IPS-18c (cell line): ENCODE measurements around the gene PRSS53.

ENCODE experiments used
- H3K4me3 ChIP-seq: 2 replicates; pipeline ENCODE4 v1.7.0; 2013; ENCODE audit warnings: low read depth, mild to moderate bottlenecking, low read length, moderate library complexity; ENCODE audit not compliant: insufficient read depth
- H3K9me3 ChIP-seq: one replicate; pipeline ENCODE4 v1.6.1; 2013; ENCODE audit warnings: mild to moderate bottlenecking, low read length, moderate library complexity; ENCODE audit not compliant: control insufficient read depth, insufficient read depth

Gene PRSS53

DNA sequence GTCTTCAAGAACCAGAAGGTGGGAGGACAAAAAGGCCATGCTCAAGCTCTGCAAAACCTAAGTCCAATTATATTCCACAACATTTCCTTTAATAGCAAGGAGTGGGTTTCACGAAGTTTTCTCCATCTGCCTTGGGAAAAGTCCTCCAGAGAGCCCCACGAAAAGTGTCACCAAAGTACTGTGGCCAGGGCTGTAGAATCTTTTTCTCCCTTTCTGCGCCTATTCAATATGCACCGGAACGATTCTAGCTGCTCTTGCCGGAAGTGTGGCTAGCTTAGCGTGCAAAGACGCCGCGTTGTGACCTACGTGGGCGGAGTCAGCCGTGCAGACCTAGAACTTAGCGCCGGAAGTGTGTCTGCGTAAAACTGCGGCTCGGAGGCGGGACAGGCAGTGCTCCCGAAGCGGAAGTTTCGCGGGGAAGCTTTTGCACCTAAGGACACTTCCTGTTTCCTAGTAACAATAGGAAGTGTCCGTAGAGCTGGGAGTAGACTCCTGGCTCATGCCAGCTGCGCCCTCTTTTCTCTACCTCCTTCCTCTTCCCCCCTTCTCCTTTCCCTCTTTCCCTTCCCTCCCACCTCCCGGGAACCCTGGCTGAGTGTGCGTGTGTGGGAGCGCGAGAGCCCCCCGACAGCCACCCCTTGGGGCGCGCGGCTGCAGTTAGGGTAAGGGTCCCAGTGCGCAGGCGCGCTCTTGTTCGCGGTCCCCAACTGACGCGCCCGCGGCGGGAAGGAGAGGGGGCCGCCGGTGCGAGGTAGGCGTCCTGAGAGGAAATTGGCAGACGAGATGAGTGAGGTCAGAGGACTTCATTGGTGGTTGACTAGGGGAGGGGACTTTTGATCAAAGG lies 14.6 kb downstream of the PRSS53 start, which contains the start of the genes ZNF646 and ZNF668:
ZNF646 (plus strand) TSS at position 453 of the 844 bp plus-strand sequence. CDS start 1,903 bp downstream, outside the sequence.
ZNF668 (minus strand) TSS at position 271 of the 844 bp plus-strand sequence. CDS start 9,781 bp downstream, outside the sequence.
- Histone ChIP-seq H3K9me3 (no peaks in the 10 kb centered on the region), H3K4me3 (peak within 1 kb of the TSS; percentile 100)

DNA sequence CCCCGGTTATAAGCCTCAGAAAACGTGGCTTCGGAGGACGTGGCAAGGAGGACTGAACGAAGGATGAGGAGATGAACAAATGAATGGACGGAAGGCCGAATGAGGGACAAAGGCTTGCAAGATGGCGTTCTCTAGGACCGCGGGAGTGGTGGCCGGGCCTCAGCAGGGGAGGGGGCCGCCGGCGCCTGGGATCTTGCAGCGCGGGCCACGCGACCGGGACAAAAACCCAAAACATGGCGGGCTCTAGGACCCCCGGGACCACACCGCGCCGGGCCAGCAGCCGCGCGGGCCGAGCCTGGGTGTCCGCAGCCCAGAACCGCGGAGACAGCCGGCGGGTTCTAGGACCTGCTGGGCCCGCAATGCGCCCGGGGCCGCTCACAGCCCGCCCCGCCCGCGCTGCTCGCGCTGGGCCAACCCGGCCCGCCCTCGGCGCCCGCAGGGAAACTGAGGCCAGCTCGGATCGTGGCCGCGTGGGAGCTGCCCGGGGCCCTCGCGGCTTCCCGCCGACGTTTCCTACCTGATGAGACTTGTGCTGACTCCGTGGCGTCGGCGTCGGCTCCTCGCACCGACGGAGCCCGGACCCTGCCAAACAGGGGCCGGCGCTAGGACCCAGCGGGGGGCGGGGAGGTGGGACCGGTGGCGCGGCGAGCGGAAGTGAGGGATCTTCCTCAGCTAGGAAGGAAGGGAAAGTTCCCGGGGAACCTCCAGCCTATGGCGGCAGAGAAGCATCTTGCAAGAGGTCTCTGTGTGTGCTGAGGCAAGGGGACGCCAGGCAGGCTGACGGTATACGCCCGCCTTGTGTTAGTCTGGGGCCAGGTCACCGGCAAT lies 15.4 kb downstream of the PRSS53 start:
- Histone ChIP-seq H3K4me3 (peak overlapping the region; percentile 100), H3K9me3 (no peaks in the 10 kb centered on the region)

DNA sequence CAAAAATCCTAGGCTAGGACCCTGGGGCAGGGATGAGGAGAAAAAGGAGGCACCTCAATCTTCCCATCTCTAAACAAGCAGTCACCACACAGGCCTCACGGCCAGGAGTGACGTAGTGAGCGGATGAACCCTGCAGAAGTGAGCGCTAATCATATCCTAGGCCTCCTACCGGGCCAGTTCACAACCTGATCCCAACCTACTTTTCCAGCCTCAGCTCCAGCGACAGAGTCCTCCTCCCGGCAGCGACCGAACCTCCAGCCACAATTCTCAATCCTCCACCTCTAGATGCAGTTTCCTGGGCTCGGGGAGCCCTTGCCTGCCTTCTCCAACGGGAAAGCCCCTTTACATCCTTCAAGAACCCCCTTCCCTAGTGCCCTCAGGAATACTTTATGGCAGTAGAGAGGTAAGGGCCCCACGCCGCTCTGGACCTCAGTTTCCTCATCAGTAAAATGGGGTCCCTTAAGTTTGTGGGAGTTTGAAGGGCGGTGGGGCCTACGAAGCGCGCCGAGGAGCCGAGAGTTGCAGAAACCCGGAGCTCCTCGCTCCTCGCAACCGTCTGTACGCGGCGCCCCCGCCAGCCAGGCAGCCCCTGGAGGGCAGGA lies 16.1 kb downstream of the PRSS53 start:
- Histone ChIP-seq H3K9me3 (no peaks in the 10 kb centered on the region), H3K4me3 (peak overlapping the region; percentile 100)

DNA sequence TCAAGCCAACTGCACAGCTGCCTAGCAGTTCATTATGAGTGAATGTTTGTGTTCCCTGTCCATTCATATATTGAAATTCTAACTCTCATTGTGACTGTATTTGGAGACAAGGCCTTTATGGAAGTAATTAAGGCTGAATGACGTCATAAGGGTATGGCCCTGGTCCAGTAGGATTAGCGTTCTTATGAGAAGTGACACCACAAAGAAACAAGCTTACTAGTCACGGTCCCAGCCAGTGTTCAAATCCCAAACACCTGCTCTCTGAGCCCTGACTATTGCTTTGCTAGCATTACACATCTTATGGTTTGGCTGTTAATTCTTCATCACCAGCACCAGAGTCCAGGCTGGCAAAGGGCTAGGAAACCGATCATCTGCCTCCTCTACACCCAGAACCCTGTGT lies 16.9 kb downstream of the PRSS53 start:
- H3K4me3 ChIP-seq, result peak overlapping the region; percentile 100; the same call in 1 of the 2 replicates
- H3K9me3 ChIP-seq, result no peaks in the 10 kb centered on the region

DNA sequence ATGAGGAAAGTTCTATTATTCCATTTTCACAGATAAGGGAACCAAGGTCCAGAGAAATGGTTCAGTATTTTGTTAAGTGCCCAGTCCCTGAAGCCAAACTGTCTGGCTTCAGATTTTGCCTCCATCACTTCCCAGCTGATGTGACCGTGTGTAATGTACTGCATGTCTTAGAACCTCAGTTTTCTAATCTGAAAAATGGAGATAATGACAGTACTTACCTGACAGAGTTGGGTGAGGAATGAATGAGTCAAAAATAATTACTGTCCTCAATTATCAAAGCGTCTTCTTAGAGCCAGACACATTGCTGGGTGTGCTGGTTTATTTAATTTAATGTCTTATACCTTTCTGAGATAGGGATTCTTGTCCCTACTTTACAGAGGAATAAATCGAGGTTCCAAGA lies 21.4 kb downstream of the PRSS53 start:
- Histone ChIP-seq H3K9me3 (no peaks in the 10 kb centered on the region), H3K4me3 (no peak overlapping the region)

DNA sequence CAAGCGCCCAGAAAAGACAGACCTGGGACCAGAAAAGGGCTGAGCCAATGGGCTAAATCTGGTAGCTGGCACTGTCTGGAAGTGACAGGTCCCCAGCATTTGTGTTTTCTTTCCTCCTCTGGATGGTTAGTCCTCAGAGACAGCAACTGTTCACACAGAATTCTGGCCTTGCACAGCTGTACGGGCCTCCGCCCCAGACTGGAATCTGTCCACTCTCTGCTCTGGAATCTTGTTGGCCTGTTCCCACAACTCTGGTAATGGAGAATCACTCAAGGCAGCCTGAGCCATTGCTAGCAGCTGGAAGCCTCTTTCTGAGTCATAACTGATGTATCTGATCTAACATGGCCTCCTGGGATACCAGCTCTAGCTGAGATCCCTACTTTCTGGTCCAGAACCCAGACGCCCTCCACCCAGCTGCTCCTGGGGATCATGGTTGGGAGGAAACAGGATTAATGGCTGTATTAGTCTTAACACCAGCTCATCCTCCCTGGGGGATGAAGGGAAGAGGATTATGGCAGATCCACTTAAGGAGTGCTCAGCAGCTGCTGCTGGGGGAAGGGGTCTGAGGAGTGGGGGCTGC lies 23.8 kb downstream of the PRSS53 start:
- no peak overlapping the region for H3K4me3 ChIP-seq
- H3K9me3 ChIP-seq, result no peaks in the 10 kb centered on the region

DNA sequence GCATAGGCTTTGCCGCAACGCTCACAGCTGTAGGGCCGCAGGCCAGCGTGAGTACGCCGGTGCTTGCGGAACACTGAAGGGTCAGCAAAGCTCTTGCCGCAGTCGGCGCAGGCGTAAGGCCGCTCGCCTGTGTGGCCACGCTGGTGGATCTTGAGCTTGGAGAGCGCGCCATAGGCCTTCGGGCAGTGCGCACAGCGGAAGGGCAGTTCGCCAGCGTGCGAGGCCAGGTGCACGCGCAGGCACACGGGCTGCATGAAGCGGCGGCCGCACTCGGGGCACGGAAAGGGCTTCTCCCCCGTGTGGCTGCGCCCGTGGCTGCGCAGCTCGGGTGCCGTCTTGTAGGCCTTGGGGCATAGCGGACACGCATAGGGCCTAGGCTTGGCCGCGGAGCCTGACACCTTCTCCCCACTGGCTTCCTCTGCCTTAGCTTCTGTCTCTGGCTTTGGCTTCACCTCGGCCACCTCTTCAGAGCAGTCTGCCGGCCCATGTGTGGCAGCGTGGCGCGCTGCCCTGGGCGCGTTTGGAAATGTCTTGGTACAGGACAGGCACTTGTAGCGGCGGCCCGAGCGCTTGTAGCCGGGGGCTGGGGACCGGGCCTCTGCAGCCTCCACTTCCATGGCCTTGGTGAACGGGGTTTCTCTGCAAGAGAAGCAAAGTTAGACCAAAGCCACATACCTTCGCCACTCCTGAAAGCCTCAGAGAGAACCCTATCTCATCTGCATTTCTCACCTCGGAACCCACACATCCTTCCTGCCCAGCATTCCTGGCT lies 24.7 kb downstream of the PRSS53 start:
- H3K4me3 ChIP-seq, result no peak overlapping the region

DNA sequence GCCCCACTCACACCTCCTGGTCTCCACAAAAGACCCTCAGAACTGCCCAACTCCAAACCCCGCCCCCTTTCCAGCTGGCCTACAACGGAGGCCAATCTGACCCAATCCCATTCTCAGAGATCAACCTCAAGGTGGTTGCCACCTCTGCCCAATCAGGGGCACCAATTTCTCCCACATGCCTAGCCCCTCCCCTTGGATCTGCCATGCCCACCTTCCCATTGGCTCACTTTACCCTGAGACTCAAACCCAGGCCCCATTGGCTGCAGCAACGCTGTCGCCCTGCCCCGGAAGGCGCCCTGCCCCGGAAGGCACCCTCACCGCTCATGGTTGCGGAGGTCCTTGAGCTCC lies 25.3 kb downstream of the PRSS53 start:
- no peak overlapping the region for H3K4me3 ChIP-seq
- H3K9me3 ChIP-seq, result no peaks in the 10 kb centered on the region

More for the DNA sequence above, 24.7 kb downstream of the PRSS53 start:
- H3K9me3 ChIP-seq, result no peaks in the 10 kb centered on the region

DNA sequence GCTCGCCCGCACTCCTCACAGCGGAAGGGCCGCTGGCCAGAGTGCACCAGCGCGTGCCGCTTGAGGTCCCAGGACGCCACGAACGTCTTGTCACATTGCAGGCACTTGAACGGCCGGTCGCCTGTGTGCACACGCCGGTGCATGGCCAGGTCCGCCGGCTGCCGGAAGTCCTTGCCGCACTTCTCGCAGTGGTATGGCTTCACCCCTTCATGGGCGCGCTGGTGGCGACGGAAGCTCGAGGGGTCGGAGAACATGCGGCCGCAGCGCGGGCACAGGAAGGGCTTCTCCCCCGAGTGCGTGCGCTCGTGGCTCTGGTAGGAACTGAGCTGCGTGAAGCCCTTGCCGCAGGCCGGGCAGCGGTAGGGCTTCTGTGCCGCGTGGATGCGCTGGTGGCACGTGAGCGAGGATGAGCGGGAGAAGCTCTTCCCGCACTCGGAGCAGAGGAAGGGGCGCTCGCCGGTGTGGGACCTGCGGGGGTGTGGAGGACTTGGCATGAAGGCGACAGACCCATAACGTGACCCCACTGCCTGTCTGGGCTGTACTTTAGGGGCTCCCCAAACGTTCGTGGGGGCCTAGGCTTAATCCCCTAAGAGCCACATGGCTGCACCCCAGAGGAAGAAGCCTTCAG lies 26.8 kb downstream of the PRSS53 start:
- Histone ChIP-seq H3K9me3 (no peaks in the 10 kb centered on the region), H3K4me3 (no peak overlapping the region)

DNA sequence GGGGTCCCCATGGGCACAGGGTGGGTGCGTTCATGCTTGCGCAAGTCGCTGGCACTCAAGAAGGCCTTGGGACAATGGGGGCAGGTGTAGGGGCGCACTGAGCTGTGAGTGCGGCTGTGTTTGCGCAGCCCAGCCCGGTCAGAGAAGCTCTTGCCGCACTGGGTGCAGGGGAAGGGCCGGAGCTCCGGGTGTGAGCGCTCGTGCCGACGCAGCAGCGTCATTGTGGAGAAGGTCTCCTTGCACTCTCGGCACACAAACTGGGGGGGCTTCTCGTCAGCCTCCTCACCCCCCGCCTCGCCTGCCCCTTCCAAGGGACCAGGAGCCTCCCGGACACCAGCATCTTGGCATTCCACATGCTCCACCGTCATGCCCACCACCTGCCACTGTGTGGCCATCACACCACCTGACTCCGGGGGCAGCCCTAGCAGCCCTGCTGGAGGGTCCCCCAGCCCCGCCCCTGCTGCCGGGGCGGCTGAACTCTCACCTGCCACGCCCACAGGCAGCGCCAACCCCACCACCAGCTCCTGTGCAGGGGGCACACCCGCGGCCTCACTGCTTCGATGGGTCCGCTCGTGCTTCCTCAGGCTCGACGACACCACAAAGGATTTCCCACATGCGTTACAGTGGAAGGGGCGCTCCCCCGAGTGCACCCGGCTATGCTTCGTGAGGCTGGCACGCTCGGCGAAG lies 27.5 kb downstream of the PRSS53 start:
- no peak overlapping the region for H3K4me3 ChIP-seq
- no peaks in the 10 kb centered on the region for H3K9me3 ChIP-seq

DNA sequence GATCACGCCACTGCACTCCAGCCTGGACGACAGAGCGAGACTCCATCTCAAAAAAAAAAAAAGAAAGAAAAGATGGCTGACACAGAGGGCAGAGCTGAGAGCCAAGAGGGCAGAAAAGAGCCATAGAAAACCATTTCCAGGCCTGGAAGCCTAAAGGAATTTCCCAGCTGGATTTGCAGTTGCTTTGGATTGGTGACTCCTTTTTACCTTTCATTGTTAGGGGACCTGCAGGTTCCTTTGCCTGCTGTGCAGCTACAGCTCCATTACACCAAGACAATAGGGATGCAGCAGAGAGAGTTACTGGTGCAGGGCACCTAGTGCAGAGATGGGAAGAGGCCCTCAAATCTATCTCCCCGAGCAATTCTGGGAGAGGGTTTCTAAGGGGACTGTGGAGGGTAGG lies 33.1 kb downstream of the PRSS53 start:
- no peak overlapping the region for H3K4me3 ChIP-seq
- H3K9me3 ChIP-seq, result peaks cover 2% of the 10 kb centered on the region

DNA sequence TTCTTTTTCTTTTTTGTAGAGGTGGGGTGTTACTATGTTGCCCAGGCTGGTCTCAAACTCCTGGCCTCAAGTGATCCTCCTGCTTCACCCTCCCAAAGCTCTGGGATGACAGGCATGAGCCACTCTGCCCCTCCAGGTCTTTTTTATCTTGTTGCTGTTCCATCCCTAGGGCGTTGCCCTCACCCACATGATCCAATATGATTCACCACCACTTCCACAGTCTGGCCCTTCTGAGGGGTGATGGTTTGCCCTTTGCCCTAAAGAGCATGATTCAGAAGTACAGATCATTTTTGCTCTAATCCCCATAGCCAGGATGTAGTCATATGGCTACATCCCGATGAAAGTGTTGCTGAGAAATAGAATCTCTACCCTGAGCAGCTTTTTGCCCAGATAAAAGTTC lies 36.6 kb downstream of the PRSS53 start:
- Histone ChIP-seq H3K9me3 (peaks cover 2% of the 10 kb centered on the region), H3K4me3 (no peak overlapping the region)

DNA sequence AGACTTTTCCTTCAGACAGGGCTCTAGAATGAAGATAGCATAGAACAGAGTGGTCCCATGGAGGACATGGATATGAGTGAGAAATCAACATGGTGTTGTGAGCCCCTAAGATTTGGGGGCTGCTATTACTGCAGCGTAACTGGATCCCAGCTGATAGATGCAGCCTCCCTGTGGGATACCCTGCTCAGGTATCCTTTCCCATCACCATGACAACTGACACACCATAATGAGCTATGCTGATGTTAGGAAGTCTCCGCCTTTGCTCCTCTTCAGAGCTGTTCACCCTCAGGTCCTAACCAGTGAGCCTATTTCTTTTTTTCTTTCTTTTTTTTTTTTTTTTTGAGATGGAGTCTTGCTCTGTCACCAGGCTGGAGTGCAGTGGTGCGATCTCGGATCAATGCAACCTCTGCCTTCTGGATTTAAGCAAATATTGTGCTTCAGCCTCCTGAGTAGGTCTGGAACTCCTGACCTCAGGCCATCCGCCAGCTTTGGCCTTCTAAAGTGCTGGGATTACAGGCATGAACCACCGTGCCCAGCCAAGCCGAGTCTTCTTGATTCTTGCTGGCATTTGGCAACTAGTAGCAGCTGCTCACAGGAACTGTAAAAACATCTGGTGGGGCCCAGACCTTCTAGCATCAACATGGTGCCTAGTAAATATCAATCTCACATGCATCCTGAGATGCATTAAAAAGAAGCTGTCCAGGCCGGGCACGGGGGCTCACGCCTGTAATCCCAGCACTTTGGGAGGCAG lies 38.3 kb downstream of the PRSS53 start:
- no peak overlapping the region for H3K4me3 ChIP-seq
- peaks cover 2% of the 10 kb centered on the region for H3K9me3 ChIP-seq

DNA sequence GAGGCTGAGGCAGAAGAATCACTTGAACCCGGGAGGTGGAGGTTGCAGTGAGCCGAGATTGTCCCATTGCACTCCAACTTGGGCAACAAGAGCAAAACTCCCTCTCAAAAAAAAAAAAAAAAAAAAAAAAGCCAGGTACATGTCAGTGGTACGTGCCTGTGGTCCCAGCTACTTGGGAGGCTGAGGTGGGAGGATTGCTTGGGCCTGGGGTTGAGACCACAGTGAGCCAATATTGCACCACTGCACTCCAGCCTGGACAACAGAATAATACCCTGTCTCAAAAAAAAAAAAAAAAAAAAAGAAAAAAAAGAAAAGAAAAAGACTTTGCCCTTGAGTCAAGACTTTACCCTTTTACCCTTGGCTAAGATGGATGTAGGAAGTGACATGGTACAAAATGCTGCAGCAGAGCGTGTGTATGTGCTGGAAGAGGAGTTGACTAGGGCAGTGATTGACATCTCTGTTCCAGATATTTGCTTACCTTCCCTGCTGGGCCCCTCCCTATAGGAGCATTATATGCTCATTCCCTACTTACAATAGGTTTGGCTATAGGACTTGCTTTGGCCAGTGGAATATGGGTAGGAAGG lies 44.8 kb downstream of the PRSS53 start:
- Histone ChIP-seq H3K4me3 (no peak overlapping the region), H3K9me3 (no peaks in the 10 kb centered on the region)

DNA sequence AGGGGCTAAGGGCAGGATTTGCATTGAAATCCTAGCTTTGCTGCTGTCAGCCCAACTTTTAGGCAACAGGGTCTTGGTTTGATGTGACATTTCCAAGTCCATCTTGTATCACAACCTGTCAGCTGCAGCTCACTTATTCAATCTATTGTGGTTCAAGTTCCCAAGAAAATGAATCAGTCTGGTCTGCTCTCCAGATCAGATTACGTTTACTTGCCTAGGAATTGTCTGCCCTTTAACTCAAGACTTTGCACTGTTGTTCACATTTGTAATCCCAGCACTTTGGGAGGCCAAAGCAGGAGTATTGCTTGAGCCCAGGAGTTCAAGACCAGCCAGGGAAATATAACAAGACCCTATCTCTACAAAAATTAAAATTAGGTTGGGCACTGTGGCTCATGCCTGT lies 45.4 kb downstream of the PRSS53 start:
- no peak overlapping the region for H3K4me3 ChIP-seq
- H3K9me3 ChIP-seq, result no peaks in the 10 kb centered on the region
